Gastrocnemius medialis (tissue), 4 donors: ENCODE data around the gene SMIM29.

Experiments used
- CTCF ChIP-seq, 5 experiments: fragments of 450-650 bp in 3 of 5; fragments of 200-600 bp in 2 of 5; sonication (generic) in 2 of 5; IDR thresholded peaks in 4 of 5; conservative IDR thresholded peaks in 1 of 5; 1 replicate in 4 of 5; 2 replicates in 1 of 5; pipeline ENCODE4 v1.5.1; 2016 to 2019; ENCODE audit warnings: antibody characterized with exemption in 5 of 5, mild to moderate bottlenecking in 3 of 5, moderate library complexity in 3 of 5
- POLR2A ChIP-seq, 2 donors: fragments of 450-650 bp; IDR thresholded peaks; one replicate each; pipeline ENCODE4 v1.6.1; 2017; ENCODE audit warnings: antibody characterized with exemption in 2 of 2, mild to moderate bottlenecking in 2 of 2, moderate library complexity in 2 of 2

GRCh38 chr6:34242252-34243130, 6.3 kb downstream of the SMIM29 start:
- TF ChIP-seq POLR2A (IDR thresholded peaks at IDR 0.05) (no peak), CTCF (IDR thresholded peaks at IDR 0.05 in 4 of 5, conservative IDR thresholded peaks at IDR 0.05 in 1 of 5) (no peak)
